GM12878 (cell line): ENCODE data around the gene RPUSD3. TPM values are rescaled to one million over a fixed set of nuclear protein-coding genes. Genes with fewer than 3 reads are reported as not detected.
A peak's percentile ranks its signal among the peaks of the same experiment; 100 is the strongest.

ENCODE experiments used
- ATAC-seq: fragments of 200-7000 bp; cut with Tn5 transposase; 3 replicates; pipeline ENCODE4 v1.9.1; 2020; ENCODE audit warnings: mild to moderate bottlenecking, moderate library complexity
- BruUV-seq: library from RNA; stranded (reverse); fragments of 400-500 nt; replicated peaks from 2 replicates; lab custom pipeline; 2021; lab: Mats Ljungman, UMichigan
- CTCF ChIA-PET: fragments of 300-600 bp; sonication (Branson Sonifier 250); formaldehyde crosslinking; extraction: SDS; loops from one replicate; lab custom pipeline; 2021; ENCODE audit warnings: inconsistent platforms; lab: Yijun Ruan, JAX
- POLR2A ChIA-PET: fragments of 350-600 bp; formaldehyde crosslinking; extraction: SDS; loops from one replicate; lab custom pipeline; 2021; ENCODE audit warnings: inconsistent platforms; lab: Charles Lee
- RAD21 ChIA-PET: fragments of 300-600 bp; sonication (Branson Sonifier 250); formaldehyde crosslinking; loops from one replicate; lab custom pipeline; 2023; ENCODE audit warnings: antibody characterized with exemption; ENCODE audit not compliant: unreplicated experiment; lab: Charles Lee
- SMC1A ChIA-PET: fragments of 300-600 bp; sonication (Branson Sonifier 250); formaldehyde crosslinking; loops from one replicate; lab custom pipeline; 2023; ENCODE audit not compliant: unreplicated experiment, uncharacterized antibody; lab: Charles Lee
- DNase-seq: peaks from one replicate; pipeline ENCODE4 v3.0.0-alpha.2; 2011; ENCODE audit warnings: low read depth, low spot score
- FAIRE-seq: peaks from 3 replicates; lab custom pipeline; 2011; peaks lifted over from hg19 to GRCh38; lab: Jason Lieb, UNC
- H2AFZ ChIP-seq: 2 replicates; pipeline ENCODE4 v1.6.0; 2011; ENCODE audit warnings: low read depth, low read length, control low read depth; ENCODE audit not compliant: control insufficient read depth
- H3K27ac ChIP-seq: 2 replicates; pipeline ENCODE4 v1.5.1; 2011; ENCODE audit warnings: control low read depth; ENCODE audit not compliant: control insufficient read depth, insufficient read depth
- H3K27me3 ChIP-seq, 2 experiments: replicated peaks in 1 of 2; 2 replicates each; pipeline versions ENCODE4 v1.6.0 to v1.6.1; 2011; ENCODE audit warnings: low read length in 1 of 2; ENCODE audit not compliant: control insufficient read depth in 2 of 2, insufficient read depth in 2 of 2
- H3K36me3 ChIP-seq, 2 experiments: 2 replicates each; pipeline ENCODE4 v1.5.1; 2011; ENCODE audit warnings: low read length in 1 of 2; ENCODE audit not compliant: control insufficient read depth in 2 of 2, insufficient read depth in 2 of 2
- H3K4me1 ChIP-seq: 2 replicates; pipeline ENCODE4 v1.6.1; 2011; ENCODE audit warnings: mild to moderate bottlenecking, low read length, moderate library complexity, mixed read lengths; ENCODE audit not compliant: control insufficient read depth, insufficient read depth
- H3K4me2 ChIP-seq: 2 replicates; pipeline ENCODE4 v1.6.0; 2011; ENCODE audit warnings: control low read depth; ENCODE audit not compliant: control insufficient read depth, insufficient read depth
- H3K4me3 ChIP-seq: fragments of 200-600 bp; sonication (generic); 2 replicates; pipeline ENCODE4 v1.5.1; 2016
- H3K79me2 ChIP-seq: 2 replicates; pipeline ENCODE4 v1.6.0; 2011; ENCODE audit warnings: low read length; ENCODE audit not compliant: control insufficient read depth, insufficient read depth
- H3K9ac ChIP-seq: 2 replicates; pipeline ENCODE4 v1.8.0; 2011; ENCODE audit warnings: low read length, control low read depth, mixed read lengths; ENCODE audit not compliant: control insufficient read depth, insufficient read depth
- H3K9me3 ChIP-seq: replicated peaks from 3 replicates; pipeline ENCODE4 v1.5.1; 2011; ENCODE audit warnings: mild to moderate bottlenecking, low read length; ENCODE audit not compliant: control insufficient read depth, insufficient read depth
- H4K20me1 ChIP-seq: 2 replicates; pipeline ENCODE4 v1.6.0; 2011; ENCODE audit not compliant: control insufficient read depth, insufficient read depth
- ASH2L ChIP-seq: fragments of 300-600, 200-600 bp; sonication (generic); IDR thresholded peaks from 2 replicates; pipeline ENCODE4 v1.6.1; 2017; ENCODE audit warnings: low read depth, mild to moderate bottlenecking, borderline replicate concordance
- ATF7 ChIP-seq: fragments of 450-650 bp; IDR thresholded peaks from 2 replicates; pipeline ENCODE4 v1.6.1; 2016; ENCODE audit warnings: low read depth, mild to moderate bottlenecking
- BCL11A ChIP-seq: IDR thresholded peaks from 2 replicates; pipeline ENCODE4 v1.6.1; 2011; ENCODE audit warnings: low read depth, low read length
- CBFB ChIP-seq: IDR thresholded peaks from 2 replicates; pipeline ENCODE4 v1.6.1; 2016; ENCODE audit warnings: antibody characterized with exemption, low read depth
- CREM ChIP-seq: IDR thresholded peaks from 2 replicates; pipeline ENCODE4 v1.6.1; 2014; ENCODE audit warnings: antibody characterized with exemption, low read depth
- EED ChIP-seq: sonication (generic); IDR thresholded peaks from 2 replicates; pipeline ENCODE4 v1.6.1; 2016; ENCODE audit warnings: antibody characterized with exemption, low read depth
- ETV6 ChIP-seq, 2 experiments: fragments of 450-650 bp in 1 of 2; IDR thresholded peaks in 1 of 2; conservative IDR thresholded peaks in 1 of 2; 2 replicates each; pipeline ENCODE4 v1.6.1; 2014; ENCODE audit warnings: antibody characterized with exemption in 1 of 2, borderline replicate concordance in 1 of 2, low read depth in 1 of 2, mild to moderate bottlenecking in 1 of 2, moderate library complexity in 1 of 2
- FOXM1 ChIP-seq: IDR thresholded peaks from 2 replicates; pipeline ENCODE4 v1.6.1; 2012; ENCODE audit warnings: low read depth, mild to moderate bottlenecking, inconsistent platforms, low read length, moderate library complexity
- JUNB ChIP-seq: IDR thresholded peaks from 2 replicates; pipeline ENCODE4 v1.6.1; 2016; ENCODE audit warnings: antibody characterized with exemption, mild to moderate bottlenecking
- JUND ChIP-seq: IDR thresholded peaks from 2 replicates; pipeline ENCODE4 v1.6.1; 2012; ENCODE audit warnings: low read depth, mild to moderate bottlenecking, low read length, improper control_type of control experiment, moderate library complexity
- NR2C1 ChIP-seq: fragments of 450-650 bp; IDR thresholded peaks from 2 replicates; pipeline ENCODE4 v1.6.1; 2017; ENCODE audit warnings: antibody characterized with exemption, mild to moderate bottlenecking, moderate library complexity
- RAD21 ChIP-seq: IDR thresholded peaks from 2 replicates; pipeline ENCODE4 v1.6.1; 2011; ENCODE audit warnings: mild to moderate bottlenecking, low read depth, low read length, moderate library complexity; ENCODE audit not compliant: insufficient read depth
- RAD51 ChIP-seq: fragments of 450-650 bp; IDR thresholded peaks from 2 replicates; pipeline ENCODE4 v1.6.1; 2016; ENCODE audit warnings: moderate library complexity, mild to moderate bottlenecking, inconsistent platforms
- SMC3 ChIP-seq: IDR thresholded peaks from 2 replicates; pipeline ENCODE4 v1.6.1; 2011; ENCODE audit warnings: low read length, improper control_type of control experiment, borderline replicate concordance
- SPI1 ChIP-seq: IDR thresholded peaks from 2 replicates; pipeline ENCODE4 v1.6.1; 2011; ENCODE audit warnings: low read depth, mild to moderate bottlenecking, low read length, moderate library complexity, borderline replicate concordance; ENCODE audit not compliant: insufficient read depth
- USF1 ChIP-seq: IDR thresholded peaks from 2 replicates; pipeline ENCODE4 v1.6.1; 2011; ENCODE audit warnings: borderline replicate concordance, low read depth, mild to moderate bottlenecking, moderate library complexity, mixed read lengths, low read length; ENCODE audit not compliant: insufficient read depth; ENCODE audit errors: extremely low read length
- ZNF217 ChIP-seq: fragments of 450-650 bp; IDR thresholded peaks from 2 replicates; pipeline ENCODE4 v1.6.1; 2017; ENCODE audit warnings: antibody characterized with exemption, mild to moderate bottlenecking
- WGBS: methylation state at CpG from one replicate; pipeline ENCODE4 v1.1.6; 2016; ENCODE audit warnings: low lambda C conversion rate; ENCODE audit not compliant: insufficient replicate concordance, insufficient coverage; ENCODE audit errors: missing lambda C conversion rate; 5-methylcytosine and 5-hydroxymethylcytosine counted together
- in situ Hi-C: fragments of 300-500 bp; cut with MboI; formaldehyde crosslinking; loops from 9 replicates; pipeline ENCODE4 v1.14.3; 2018; ENCODE audit warnings: mixed read lengths
- intact Hi-C: fragments of 100-400 bp; cut with micrococcal nuclease; formaldehyde crosslinking; loops from one replicate; pipeline ENCODE4 v1.14.2; 2022; ENCODE audit not compliant: unreplicated experiment
- polyA plus RNA-seq, 11 experiments: library from polyadenylated mRNA; depleted of rRNA in 4 of 11; unstranded in 6 of 11; stranded (reverse) in 5 of 11; fragments of >200 nt; fragmentation: Nextera tagmentation in 4 of 11; fragmentation: Illumina TruSeq in 1 of 11; extraction: Ambion mirVana in 4 of 11; extraction: Trizol in 1 of 11; gene quantifications; 1 replicate in 1 of 11; 2 replicates in 10 of 11; pipeline versions ENCODE4 v1.2.1 to v1.2.3, GENCODE V29; 2011 to 2016; ENCODE audit warnings: inconsistent platforms in 2 of 11, missing spikeins in 2 of 11, low read depth in 1 of 11
- total RNA-seq, 4 experiments: library from RNA; depleted of rRNA in 3 of 4; stranded (reverse); fragments of >200 nt in 3 of 4; fragmentation: Illumina TruSeq in 1 of 4; extraction: Trizol in 1 of 4; gene quantifications; 2 replicates each; pipeline versions ENCODE4 v1.2.1 to v1.2.3, GENCODE V29; 2013 to 2021
- TF ChIP-seq, protein P1 (sequence below): fragments of 450-650 bp; IDR thresholded peaks from 2 replicates; pipeline ENCODE4 v1.6.1; 2017; ENCODE audit warnings: mild to moderate bottlenecking, low read depth, inconsistent platforms; ENCODE audit not compliant: poor library complexity, severe bottlenecking
- TF ChIP-seq, protein P2 (sequence below), 3 experiments: IDR thresholded peaks in 2 of 3; conservative IDR thresholded peaks in 1 of 3; 2 replicates each; pipeline ENCODE4 v1.5.1; 2011; ENCODE audit warnings: low read depth in 3 of 3, low read length in 3 of 3, mild to moderate bottlenecking in 3 of 3, control low read depth in 2 of 3, moderate library complexity in 2 of 3, inconsistent platforms in 1 of 3, mixed read lengths in 1 of 3; ENCODE audit not compliant: control insufficient read depth in 2 of 3, insufficient read depth in 1 of 3; ENCODE audit errors: extremely low read depth in 1 of 3
- TF ChIP-seq, protein P3 (sequence below): IDR thresholded peaks from 2 replicates; pipeline ENCODE4 v1.6.1; 2012; ENCODE audit warnings: low read length, inconsistent platforms

RPUSD3 gene
- total and polyA plus RNA-seq, 10 of the 15 experiments (the other 5 are each of a cell fraction or from before 2014, with no cell fraction given): 6.4 to 72.9 (median 41.8) TPM

GRCh38 chr3:9876991-9877390, 33.2 kb upstream of the RPUSD3 start:
- no peak overlapping the region for H2AFZ ChIP-seq
- no peaks in the 10 kb centered on the region for H4K20me1 ChIP-seq
- no peak overlapping the region for H3K4me2 ChIP-seq
- no peak overlapping the region for H3K27ac ChIP-seq
- H3K36me3 ChIP-seq: no peaks in the 10 kb centered on the region
- WGBS: 84% methylated on average over 11 of the region's 12 CpGs
- TF ChIP-seq RAD21 (no peak), RAD51 (no peak), ETV6 (conservative IDR thresholded peaks at IDR 0.05 in 1 of 2, IDR thresholded peaks at IDR 0.05 in 1 of 2; ENCODE audit: borderline replicate concordance in 1 of 2, low read depth in 1 of 2) (no peak), NR2C1 (no peak), CREM (no peak), FOXM1 (no peak), BCL11A (no peak), SMC3 (no peak; the same call in 1 of the 2 replicates), ATF7 (no peak), CBFB (no peak), ASH2L (no peak), SPI1 (no peak), USF1 (no peak), JUND (no peak), ZNF217 (no peak), EED (no peak), JUNB (no peak)
- TF ChIP-seq, protein P1, sequence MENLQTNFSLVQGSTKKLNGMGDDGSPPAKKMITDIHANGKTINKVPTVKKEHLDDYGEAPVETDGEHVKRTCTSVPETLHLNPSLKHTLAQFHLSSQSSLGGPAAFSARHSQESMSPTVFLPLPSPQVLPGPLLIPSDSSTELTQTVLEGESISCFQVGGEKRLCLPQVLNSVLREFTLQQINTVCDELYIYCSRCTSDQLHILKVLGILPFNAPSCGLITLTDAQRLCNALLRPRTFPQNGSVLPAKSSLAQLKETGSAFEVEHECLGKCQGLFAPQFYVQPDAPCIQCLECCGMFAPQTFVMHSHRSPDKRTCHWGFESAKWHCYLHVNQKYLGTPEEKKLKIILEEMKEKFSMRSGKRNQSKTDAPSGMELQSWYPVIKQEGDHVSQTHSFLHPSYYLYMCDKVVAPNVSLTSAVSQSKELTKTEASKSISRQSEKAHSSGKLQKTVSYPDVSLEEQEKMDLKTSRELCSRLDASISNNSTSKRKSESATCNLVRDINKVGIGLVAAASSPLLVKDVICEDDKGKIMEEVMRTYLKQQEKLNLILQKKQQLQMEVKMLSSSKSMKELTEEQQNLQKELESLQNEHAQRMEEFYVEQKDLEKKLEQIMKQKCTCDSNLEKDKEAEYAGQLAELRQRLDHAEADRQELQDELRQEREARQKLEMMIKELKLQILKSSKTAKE: no peak
- TF ChIP-seq, protein P2, sequence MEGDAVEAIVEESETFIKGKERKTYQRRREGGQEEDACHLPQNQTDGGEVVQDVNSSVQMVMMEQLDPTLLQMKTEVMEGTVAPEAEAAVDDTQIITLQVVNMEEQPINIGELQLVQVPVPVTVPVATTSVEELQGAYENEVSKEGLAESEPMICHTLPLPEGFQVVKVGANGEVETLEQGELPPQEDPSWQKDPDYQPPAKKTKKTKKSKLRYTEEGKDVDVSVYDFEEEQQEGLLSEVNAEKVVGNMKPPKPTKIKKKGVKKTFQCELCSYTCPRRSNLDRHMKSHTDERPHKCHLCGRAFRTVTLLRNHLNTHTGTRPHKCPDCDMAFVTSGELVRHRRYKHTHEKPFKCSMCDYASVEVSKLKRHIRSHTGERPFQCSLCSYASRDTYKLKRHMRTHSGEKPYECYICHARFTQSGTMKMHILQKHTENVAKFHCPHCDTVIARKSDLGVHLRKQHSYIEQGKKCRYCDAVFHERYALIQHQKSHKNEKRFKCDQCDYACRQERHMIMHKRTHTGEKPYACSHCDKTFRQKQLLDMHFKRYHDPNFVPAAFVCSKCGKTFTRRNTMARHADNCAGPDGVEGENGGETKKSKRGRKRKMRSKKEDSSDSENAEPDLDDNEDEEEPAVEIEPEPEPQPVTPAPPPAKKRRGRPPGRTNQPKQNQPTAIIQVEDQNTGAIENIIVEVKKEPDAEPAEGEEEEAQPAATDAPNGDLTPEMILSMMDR (IDR thresholded peaks at IDR 0.05 in 2 of 3, conservative IDR thresholded peaks at IDR 0.05 in 1 of 3; ENCODE audit: control insufficient read depth in 2 of 3, extremely low read depth in 1 of 3, insufficient read depth in 1 of 3, low read depth in 3 of 3, low read length in 3 of 3): no peak; a peak in 1 of 6 replicates
- TF ChIP-seq, protein P3, sequence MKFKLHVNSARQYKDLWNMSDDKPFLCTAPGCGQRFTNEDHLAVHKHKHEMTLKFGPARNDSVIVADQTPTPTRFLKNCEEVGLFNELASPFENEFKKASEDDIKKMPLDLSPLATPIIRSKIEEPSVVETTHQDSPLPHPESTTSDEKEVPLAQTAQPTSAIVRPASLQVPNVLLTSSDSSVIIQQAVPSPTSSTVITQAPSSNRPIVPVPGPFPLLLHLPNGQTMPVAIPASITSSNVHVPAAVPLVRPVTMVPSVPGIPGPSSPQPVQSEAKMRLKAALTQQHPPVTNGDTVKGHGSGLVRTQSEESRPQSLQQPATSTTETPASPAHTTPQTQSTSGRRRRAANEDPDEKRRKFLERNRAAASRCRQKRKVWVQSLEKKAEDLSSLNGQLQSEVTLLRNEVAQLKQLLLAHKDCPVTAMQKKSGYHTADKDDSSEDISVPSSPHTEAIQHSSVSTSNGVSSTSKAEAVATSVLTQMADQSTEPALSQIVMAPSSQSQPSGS: no peak
- DNase-seq: no peak
- BruUV-seq: no TSS peak
- no peaks in the 10 kb centered on the region for H3K79me2 ChIP-seq
- H3K9me3 ChIP-seq: no peaks in the 10 kb centered on the region
- RAD21 ChIA-PET: no interaction called here
- H3K27me3 ChIP-seq: no peaks in the 10 kb centered on the region
- POLR2A ChIA-PET: interaction anchor here (1.8 kb wide), 1 partner anchor 14 kb away, joined by 4 read pairs; the partner anchor contains the start of gene JAGN1
- no peak overlapping the region for H3K9ac ChIP-seq
- CTCF ChIA-PET: no interaction called here
- FAIRE-seq: no peak
- in situ Hi-C loops (no loop called here), intact Hi-C loops (no loop called here)
- H3K4me3 ChIP-seq: no peak overlapping the region
- ATAC-seq: peak; percentile 37; the same call in 2 of the 3 replicates
- H3K4me1 ChIP-seq: peaks cover 5% of the 10 kb centered on the region
- SMC1A ChIA-PET: no interaction called here
